Measurements from ENCODE around the gene ADCY5.
"Not testable (repeated sequence)": the region's sequence is repeated elsewhere in the genome, so short reads cannot be mapped to it uniquely, and the experiment has no call there.

The ADCY5 gene

GRCh38 chr3:123277106-123277505 lies 171.8 kb downstream of the ADCY5 start:
- in situ Hi-C loops (cut with HindIII; ENCODE audit: low sequenced_read_pairs), result no loop called here

GRCh38 chr3:123276346-123277006 lies 172.4 kb downstream of the ADCY5 start:
- in situ Hi-C loops (cut with HindIII; ENCODE audit: low sequenced_read_pairs), result no loop called here

- in situ Hi-C loops (cut with HindIII; ENCODE audit: low sequenced_read_pairs), result no loop called here
Measured at GRCh38 chr3:123275691-123276090, 173.2 kb downstream of the ADCY5 start.

- in situ Hi-C loops (cut with HindIII; ENCODE audit: low sequenced_read_pairs), result no loop called here
Measured at GRCh38 chr3:123272547-123272946, 176.3 kb downstream of the ADCY5 start.

GRCh38 chr3:123271466-123272159 lies 177.3 kb downstream of the ADCY5 start:
- in situ Hi-C loops (cut with HindIII; ENCODE audit: low sequenced_read_pairs), result no loop called here

- in situ Hi-C loops (cut with HindIII; ENCODE audit: low sequenced_read_pairs), result no loop called here
Measured at GRCh38 chr3:123270818-123271217, 178.1 kb downstream of the ADCY5 start.

GRCh38 chr3:123267821-123268220 lies 181.1 kb downstream of the ADCY5 start:
- in situ Hi-C loops (cut with HindIII; ENCODE audit: low sequenced_read_pairs), result no loop called here

GRCh38 chr3:123263941-123264340 lies 184.9 kb downstream of the ADCY5 start:
- in situ Hi-C loops (cut with HindIII; ENCODE audit: low sequenced_read_pairs), result no loop called here

- in situ Hi-C loops (cut with HindIII; ENCODE audit: low sequenced_read_pairs), result no loop called here
Measured at GRCh38 chr3:123262868-123263267, 186.0 kb downstream of the ADCY5 start.

- in situ Hi-C loops (cut with HindIII; ENCODE audit: low sequenced_read_pairs), result no loop called here
Measured at GRCh38 chr3:123262226-123262625, 186.7 kb downstream of the ADCY5 start.

- in situ Hi-C loops (cut with HindIII; ENCODE audit: low sequenced_read_pairs), result no loop called here
Measured at GRCh38 chr3:123261666-123262065, 187.2 kb downstream of the ADCY5 start.

GRCh38 chr3:123258811-123259420 lies 190.0 kb downstream of the ADCY5 start:
- in situ Hi-C loops (cut with HindIII; ENCODE audit: low sequenced_read_pairs), result no loop called here

GRCh38 chr3:123258359-123258758 lies 190.5 kb downstream of the ADCY5 start:
- in situ Hi-C loops (cut with HindIII; ENCODE audit: low sequenced_read_pairs), result no loop called here

GRCh38 chr3:123256256-123256655 lies 192.6 kb downstream of the ADCY5 start:
- in situ Hi-C loops (cut with HindIII; ENCODE audit: low sequenced_read_pairs), result no loop called here

- in situ Hi-C loops (cut with HindIII; ENCODE audit: low sequenced_read_pairs), result loop anchor here (5.0 to 10.0 kb wide), 2 partner anchors 35 to 362 kb away; no protein-coding TSS in a partner anchor
Measured at GRCh38 chr3:123246866-123247265, 202.0 kb downstream of the ADCY5 start.

- in situ Hi-C loops (cut with HindIII; ENCODE audit: low sequenced_read_pairs), result loop anchor here (10.0 kb wide), 1 partner anchor 359 kb away; no protein-coding TSS in a partner anchor
Measured at GRCh38 chr3:123244128-123244527, 204.8 kb downstream of the ADCY5 start.

- in situ Hi-C loops (cut with HindIII; ENCODE audit: low sequenced_read_pairs), result loop anchor here (10.0 kb wide), 1 partner anchor 355 kb away; no protein-coding TSS in a partner anchor
Measured at GRCh38 chr3:123239756-123240155, 209.1 kb downstream of the ADCY5 start.

GRCh38 chr3:123239186-123239585 lies 209.7 kb downstream of the ADCY5 start:
- in situ Hi-C loops (cut with HindIII; ENCODE audit: low sequenced_read_pairs), result not testable (repeated sequence)

- in situ Hi-C loops (cut with HindIII; ENCODE audit: low sequenced_read_pairs), result no loop called here
Measured at GRCh38 chr3:123236902-123237301, 212.0 kb downstream of the ADCY5 start.

Data from endothelial cell of hepatic sinusoid (primary cell).